Testis (tissue), 2 donors: ENCODE measurements around the gene FGFR3.

ENCODE experiments used
- POLR2A ChIP-seq: fragments of 450-650 bp; IDR thresholded peaks from one replicate; pipeline ENCODE4 v1.6.1; 2017; ENCODE audit warnings: antibody characterized with exemption, mild to moderate bottlenecking, moderate library complexity
- TF ChIP-seq, protein P1 (sequence below), 3 experiments: fragments of 450-650 bp in 2 of 3; fragments of 200-600 bp in 1 of 3; sonication (generic) in 1 of 3; IDR thresholded peaks; one replicate each; pipeline ENCODE4 v1.5.1; 2016 to 2019; ENCODE audit warnings: antibody characterized with exemption in 3 of 3, mild to moderate bottlenecking in 2 of 3, moderate library complexity in 1 of 3

DNA sequence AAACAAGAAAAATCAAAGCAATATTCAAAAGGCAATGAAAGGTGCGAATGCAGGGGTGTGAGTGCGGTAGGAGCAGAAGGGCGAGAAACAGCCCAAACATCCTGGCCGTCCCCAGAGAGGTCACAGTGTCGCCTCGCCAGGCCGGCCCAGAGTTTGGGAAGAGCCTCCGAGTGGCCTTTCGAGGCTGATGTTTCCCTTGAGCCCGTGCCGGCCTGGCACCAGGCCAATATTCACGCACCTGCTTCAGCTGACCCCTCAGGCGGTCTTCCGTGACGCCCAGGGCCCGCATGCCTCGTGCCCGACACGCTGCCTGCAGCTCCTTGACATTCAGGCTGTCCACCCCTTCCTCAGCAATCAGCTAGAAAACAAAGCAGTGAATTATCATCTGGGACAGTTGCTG, 32.2 kb downstream of the FGFR3 start:
- TF ChIP-seq, protein P1, sequence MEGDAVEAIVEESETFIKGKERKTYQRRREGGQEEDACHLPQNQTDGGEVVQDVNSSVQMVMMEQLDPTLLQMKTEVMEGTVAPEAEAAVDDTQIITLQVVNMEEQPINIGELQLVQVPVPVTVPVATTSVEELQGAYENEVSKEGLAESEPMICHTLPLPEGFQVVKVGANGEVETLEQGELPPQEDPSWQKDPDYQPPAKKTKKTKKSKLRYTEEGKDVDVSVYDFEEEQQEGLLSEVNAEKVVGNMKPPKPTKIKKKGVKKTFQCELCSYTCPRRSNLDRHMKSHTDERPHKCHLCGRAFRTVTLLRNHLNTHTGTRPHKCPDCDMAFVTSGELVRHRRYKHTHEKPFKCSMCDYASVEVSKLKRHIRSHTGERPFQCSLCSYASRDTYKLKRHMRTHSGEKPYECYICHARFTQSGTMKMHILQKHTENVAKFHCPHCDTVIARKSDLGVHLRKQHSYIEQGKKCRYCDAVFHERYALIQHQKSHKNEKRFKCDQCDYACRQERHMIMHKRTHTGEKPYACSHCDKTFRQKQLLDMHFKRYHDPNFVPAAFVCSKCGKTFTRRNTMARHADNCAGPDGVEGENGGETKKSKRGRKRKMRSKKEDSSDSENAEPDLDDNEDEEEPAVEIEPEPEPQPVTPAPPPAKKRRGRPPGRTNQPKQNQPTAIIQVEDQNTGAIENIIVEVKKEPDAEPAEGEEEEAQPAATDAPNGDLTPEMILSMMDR (IDR thresholded peaks at IDR 0.05) = no peak
- no peak for TF ChIP-seq POLR2A
